ENCODE results near the gene IFIT5.

- TF ChIP-seq HDGF (IDR thresholded peaks at IDR 0.05; ENCODE audit: borderline replicate concordance) (no peak), NFRKB (IDR thresholded peaks at IDR 0.05) (no peak), SP1 (IDR thresholded peaks at IDR 0.05) (no peak), BHLHE40 (IDR thresholded peaks at IDR 0.05; ENCODE audit: borderline replicate concordance) (no peak), ARNT (IDR thresholded peaks at IDR 0.05) (no peak), TARDBP (IDR thresholded peaks at IDR 0.05) (no peak), ZNF384 (IDR thresholded peaks at IDR 0.05) (no peak)
These were observed 2.1 kb downstream of the IFIT5 start for GRCh38 chr10:89416465-89416864.

Data from HEK293T (cell line).